ENCODE measurements around the gene OBSL1. TPM values are rescaled to one million over a fixed set of nuclear protein-coding genes. Genes with fewer than 3 reads are reported as not detected.

Gene OBSL1
- total RNA-seq, 4 donors from 2014 or later = 47.9 to 72.9 (median 56.5) TPM

DNA sequence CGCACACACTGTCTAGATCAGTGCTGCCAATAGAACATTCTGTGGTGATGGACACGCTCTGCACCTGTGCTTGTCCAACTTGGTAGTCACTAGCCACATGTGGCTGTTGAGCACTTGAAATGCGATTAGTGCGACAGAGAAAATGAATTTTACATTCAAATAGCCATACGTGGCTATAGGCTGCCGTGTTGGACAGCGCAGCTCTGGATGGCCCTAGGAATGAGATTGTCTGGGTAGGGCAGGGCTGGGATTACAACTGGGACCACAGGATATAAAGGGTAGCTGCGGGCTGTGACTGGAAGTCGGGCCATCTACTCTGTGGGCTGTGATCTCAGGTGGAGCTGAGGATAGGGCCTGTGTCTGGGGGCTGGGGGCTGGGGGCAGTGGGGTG is 51.8 kb downstream of the OBSL1 start:
- Histone ChIP-seq H3K4me1 (peaks cover 3 to 6% of the 10 kb centered on the region in 2 donors), H3K9me3 (no peaks in the 10 kb centered on the region), H3K27me3 (peaks cover 23 to 34% (median 30%) of the 10 kb centered on the region in 3 donors), H3K36me3 (no peaks in the 10 kb centered on the region), H3K27ac (no peak overlapping the region), H3K4me3 (no peak overlapping the region)
- ATAC-seq (peak in 1 of 2 donors; percentile 52), DNase-seq (no peak)
- in situ Hi-C loops (cut with MboI; ENCODE audit: low sequenced_read_pairs in 4 of 4) (no loop called here), intact Hi-C loops (cut with DNase I; ENCODE audit: low total_unique reads) (loop anchor here (5.0 kb wide), 1 partner anchor 373 kb away; no protein-coding TSS in a partner anchor)
- TF ChIP-seq POLR2A (IDR thresholded peaks at IDR 0.05) (no peak), CTCF (IDR thresholded peaks at IDR 0.05 in 4 of 5, conservative IDR thresholded peaks at IDR 0.05 in 1 of 5) (no peak)

- Histone ChIP-seq H3K36me3 (no peaks in the 10 kb centered on the region), H3K4me3 (no peak overlapping the region), H3K27me3 (peaks cover 26 to 35% (median 26%) of the 10 kb centered on the region in 3 donors), H3K27ac (no peak overlapping the region), H3K9me3 (no peaks in the 10 kb centered on the region), H3K4me1 (peaks cover 3 to 12% of the 10 kb centered on the region in 2 donors)
- ATAC-seq (no peak), DNase-seq (no peak)
- TF ChIP-seq CTCF (IDR thresholded peaks at IDR 0.05 in 4 of 5, conservative IDR thresholded peaks at IDR 0.05 in 1 of 5) = no peak
- TF ChIP-seq POLR2A (IDR thresholded peaks at IDR 0.05) = no peak
- in situ Hi-C loops (cut with MboI; ENCODE audit: low sequenced_read_pairs in 4 of 4) = no loop called here
- intact Hi-C loops (cut with DNase I; ENCODE audit: low total_unique reads) = loop anchor here (5.0 kb wide), 1 partner anchor 374 kb away; no protein-coding TSS in a partner anchor
Observed at GRCh38 chr2:219517954-219518778, 53.2 kb downstream of the OBSL1 start.

DNA sequence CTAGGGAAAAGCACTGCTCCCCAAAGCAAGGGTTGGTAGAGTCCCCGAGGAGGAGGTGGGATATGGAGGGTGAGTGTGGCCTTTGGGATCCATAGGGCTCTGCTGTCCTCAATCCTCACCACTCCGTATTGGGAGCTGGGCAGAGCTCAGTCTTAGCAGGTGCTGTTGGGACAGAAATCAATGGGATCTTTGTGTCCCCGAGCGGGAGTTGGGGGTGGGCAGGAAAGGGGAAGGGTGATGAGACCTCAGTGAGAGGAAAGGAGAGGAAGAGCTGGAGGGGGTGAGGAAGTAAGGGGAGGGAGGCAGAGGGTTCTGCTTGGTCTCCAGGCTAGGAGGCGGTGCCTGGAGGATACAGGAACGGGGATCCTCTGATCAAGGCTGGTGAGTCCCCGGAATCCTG is 54.5 kb downstream of the OBSL1 start:
- Histone ChIP-seq H3K4me1 (peaks cover 0 to 6% of the 10 kb centered on the region in 2 donors), H3K27ac (no peak overlapping the region), H3K36me3 (no peaks in the 10 kb centered on the region), H3K27me3 (peaks cover 18 to 30% (median 27%) of the 10 kb centered on the region in 3 donors), H3K9me3 (no peaks in the 10 kb centered on the region), H3K4me3 (no peak overlapping the region)
- intact Hi-C loops (cut with DNase I; ENCODE audit: low total_unique reads) (loop anchor here (5.0 kb wide), 1 partner anchor 375 kb away; no protein-coding TSS in a partner anchor), in situ Hi-C loops (cut with MboI; ENCODE audit: low sequenced_read_pairs in 4 of 4) (no loop called here)
- ATAC-seq (no peak), DNase-seq (no peak)
- TF ChIP-seq CTCF (IDR thresholded peaks at IDR 0.05 in 4 of 5, conservative IDR thresholded peaks at IDR 0.05 in 1 of 5) = no peak
- no peak for TF ChIP-seq POLR2A (IDR thresholded peaks at IDR 0.05)

DNA sequence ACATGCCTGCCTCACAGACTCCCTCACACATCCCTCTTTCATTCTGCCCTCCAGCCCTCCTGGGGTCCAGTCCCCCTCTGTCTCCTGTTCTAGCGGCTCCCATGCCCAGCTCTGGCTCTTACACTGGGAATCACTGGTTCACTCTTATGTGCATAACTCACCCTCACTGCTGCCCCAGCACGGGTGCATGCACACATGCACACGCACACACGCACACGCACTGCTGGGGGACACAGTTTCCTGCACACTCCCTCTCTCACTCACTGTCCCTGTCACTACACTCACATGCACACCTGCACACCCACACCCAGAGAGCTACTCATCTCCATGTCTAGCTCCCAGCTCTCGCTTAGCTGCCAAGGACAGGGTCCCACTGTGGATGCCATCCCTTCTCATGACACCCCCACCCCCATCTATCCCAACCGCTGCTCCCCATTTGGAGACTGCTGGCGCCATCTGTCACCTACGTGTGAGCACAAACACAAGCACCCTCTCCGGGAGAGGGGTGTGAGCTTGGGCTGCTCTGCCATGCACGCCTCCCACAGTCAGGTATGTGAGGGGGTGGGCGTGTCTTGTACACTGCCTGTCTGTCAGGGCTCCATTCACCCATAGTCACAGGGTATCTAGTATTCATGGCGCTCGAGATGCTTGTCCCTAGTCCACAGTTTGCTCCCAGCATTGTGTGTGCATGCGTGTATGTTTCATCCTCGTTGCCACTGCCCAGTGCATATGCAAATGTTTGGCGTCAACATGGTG is 55.3 kb downstream of the OBSL1 start:
- TF ChIP-seq POLR2A (IDR thresholded peaks at IDR 0.05) = no peak
- no peak for TF ChIP-seq CTCF (IDR thresholded peaks at IDR 0.05 in 4 of 5, conservative IDR thresholded peaks at IDR 0.05 in 1 of 5)
- Histone ChIP-seq H3K4me1 (peaks cover 0 to 6% of the 10 kb centered on the region in 2 donors), H3K9me3 (no peaks in the 10 kb centered on the region), H3K27me3 (peaks cover 24 to 35% (median 25%) of the 10 kb centered on the region in 3 donors), H3K4me3 (no peak overlapping the region), H3K27ac (no peak overlapping the region), H3K36me3 (no peaks in the 10 kb centered on the region)
- no peak for ATAC-seq
- intact Hi-C loops (cut with DNase I; ENCODE audit: low total_unique reads) = loop anchor here (5.0 kb wide), 1 partner anchor 376 kb away; no protein-coding TSS in a partner anchor
- in situ Hi-C loops (cut with MboI; ENCODE audit: low sequenced_read_pairs in 4 of 4) = no loop called here
- DNase-seq = no peak

Data from gastrocnemius medialis (tissue), 4 donors.